ENCODE data around the gene SLC27A4. TPM values are rescaled to one million over a fixed set of nuclear protein-coding genes. Genes with fewer than 3 reads are reported as not detected.

Gene SLC27A4
- total RNA-seq, 4 donors from 2014 or later, result 52.0 to 78.1 (median 63.0) TPM

DNA sequence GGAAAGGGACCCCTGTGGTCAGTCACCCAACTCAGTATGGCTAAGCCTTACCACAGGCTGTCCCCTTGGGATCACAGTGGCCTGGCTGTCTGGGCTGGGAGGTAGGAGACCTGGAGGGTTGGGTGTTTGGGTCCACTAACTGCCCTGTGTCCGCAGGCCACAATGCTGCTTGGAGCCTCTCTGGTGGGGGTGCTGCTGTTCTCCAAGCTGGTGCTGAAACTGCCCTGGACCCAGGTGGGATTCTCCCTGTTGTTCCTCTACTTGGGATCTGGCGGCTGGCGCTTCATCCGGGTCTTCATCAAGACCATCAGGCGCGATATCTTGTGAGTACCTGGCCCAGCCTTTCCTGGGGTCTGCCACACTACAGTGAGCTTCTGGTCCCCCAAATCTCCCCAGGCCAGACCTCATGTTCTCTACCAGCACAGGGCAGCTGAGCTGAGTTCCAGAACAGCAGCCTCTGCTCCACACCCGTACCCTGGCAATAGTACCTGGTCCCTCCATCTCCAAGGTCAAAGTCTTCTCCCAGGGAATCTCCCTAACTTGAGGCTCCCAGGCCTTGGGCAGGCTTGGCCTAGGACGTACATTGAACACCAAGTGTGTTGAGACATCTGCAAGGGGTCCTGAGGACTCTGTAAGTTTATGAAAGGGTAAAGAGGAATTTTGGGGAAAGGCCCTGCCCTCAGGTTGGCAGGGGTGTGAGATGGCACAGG, 2.8 kb downstream of the SLC27A4 start:
- DNase-seq (ENCODE audit: low spot score in 2 of 2), result no peak
- Histone ChIP-seq H3K9me3 (no peaks in the 10 kb centered on the region), H3K4me3 (no peak overlapping the region)

DNA sequence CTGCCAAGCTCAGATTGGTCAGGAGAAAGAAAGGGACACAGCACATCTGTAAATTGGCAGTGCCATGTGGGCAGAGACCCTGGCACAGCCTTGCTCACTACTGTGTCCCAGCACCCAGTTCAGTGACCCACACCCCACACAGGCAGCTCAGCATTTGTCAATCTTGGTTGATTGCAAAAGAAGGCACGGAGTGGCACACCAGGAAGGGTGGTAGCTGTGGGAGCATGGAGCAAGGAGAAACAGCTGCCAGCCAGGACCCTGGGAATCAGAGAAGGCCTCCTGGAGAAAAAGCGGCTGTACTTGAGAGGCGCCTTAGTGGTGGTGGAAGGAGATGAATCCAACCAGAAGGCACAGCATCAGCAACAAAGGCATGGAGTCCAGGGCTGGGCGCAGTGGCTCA, 3.5 kb downstream of the SLC27A4 start:
- Histone ChIP-seq H3K4me1 (peaks cover 18% of the 10 kb centered on the region), H3K27me3 (no peaks in the 10 kb centered on the region), H3K27ac (no peak overlapping the region), H3K4me3 (no peak overlapping the region), H3K9me3 (no peaks in the 10 kb centered on the region), H3K36me3 (peaks cover 63% of the 10 kb centered on the region)
- WGBS, result 94% methylated on average over 4 of the region's 4 CpGs
- no peak for DNase-seq (ENCODE audit: low spot score in 2 of 2)
- TF ChIP-seq POLR2AphosphoS5 (IDR thresholded peaks at IDR 0.05) (no peak), POLR2A (IDR thresholded peaks at IDR 0.05) (no peak), EP300 (IDR thresholded peaks at IDR 0.05) (no peak)
- TF ChIP-seq, protein P1, sequence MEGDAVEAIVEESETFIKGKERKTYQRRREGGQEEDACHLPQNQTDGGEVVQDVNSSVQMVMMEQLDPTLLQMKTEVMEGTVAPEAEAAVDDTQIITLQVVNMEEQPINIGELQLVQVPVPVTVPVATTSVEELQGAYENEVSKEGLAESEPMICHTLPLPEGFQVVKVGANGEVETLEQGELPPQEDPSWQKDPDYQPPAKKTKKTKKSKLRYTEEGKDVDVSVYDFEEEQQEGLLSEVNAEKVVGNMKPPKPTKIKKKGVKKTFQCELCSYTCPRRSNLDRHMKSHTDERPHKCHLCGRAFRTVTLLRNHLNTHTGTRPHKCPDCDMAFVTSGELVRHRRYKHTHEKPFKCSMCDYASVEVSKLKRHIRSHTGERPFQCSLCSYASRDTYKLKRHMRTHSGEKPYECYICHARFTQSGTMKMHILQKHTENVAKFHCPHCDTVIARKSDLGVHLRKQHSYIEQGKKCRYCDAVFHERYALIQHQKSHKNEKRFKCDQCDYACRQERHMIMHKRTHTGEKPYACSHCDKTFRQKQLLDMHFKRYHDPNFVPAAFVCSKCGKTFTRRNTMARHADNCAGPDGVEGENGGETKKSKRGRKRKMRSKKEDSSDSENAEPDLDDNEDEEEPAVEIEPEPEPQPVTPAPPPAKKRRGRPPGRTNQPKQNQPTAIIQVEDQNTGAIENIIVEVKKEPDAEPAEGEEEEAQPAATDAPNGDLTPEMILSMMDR (IDR thresholded peaks at IDR 0.05), result no peak

More for the DNA sequence above, 2.8 kb downstream of the SLC27A4 start:
- Histone ChIP-seq H3K27me3 (no peaks in the 10 kb centered on the region), H3K27ac (no peak overlapping the region), H3K4me1 (peaks cover 18% of the 10 kb centered on the region), H3K36me3 (peaks cover 55% of the 10 kb centered on the region)
- TF ChIP-seq, protein P1 (IDR thresholded peaks at IDR 0.05), result no peak
- TF ChIP-seq EP300 (IDR thresholded peaks at IDR 0.05), result no peak
- TF ChIP-seq POLR2A (IDR thresholded peaks at IDR 0.05), result no peak
- TF ChIP-seq POLR2AphosphoS5 (IDR thresholded peaks at IDR 0.05), result no peak
- 94% methylated on average over 7 of the region's 8 CpGs for WGBS

DNA sequence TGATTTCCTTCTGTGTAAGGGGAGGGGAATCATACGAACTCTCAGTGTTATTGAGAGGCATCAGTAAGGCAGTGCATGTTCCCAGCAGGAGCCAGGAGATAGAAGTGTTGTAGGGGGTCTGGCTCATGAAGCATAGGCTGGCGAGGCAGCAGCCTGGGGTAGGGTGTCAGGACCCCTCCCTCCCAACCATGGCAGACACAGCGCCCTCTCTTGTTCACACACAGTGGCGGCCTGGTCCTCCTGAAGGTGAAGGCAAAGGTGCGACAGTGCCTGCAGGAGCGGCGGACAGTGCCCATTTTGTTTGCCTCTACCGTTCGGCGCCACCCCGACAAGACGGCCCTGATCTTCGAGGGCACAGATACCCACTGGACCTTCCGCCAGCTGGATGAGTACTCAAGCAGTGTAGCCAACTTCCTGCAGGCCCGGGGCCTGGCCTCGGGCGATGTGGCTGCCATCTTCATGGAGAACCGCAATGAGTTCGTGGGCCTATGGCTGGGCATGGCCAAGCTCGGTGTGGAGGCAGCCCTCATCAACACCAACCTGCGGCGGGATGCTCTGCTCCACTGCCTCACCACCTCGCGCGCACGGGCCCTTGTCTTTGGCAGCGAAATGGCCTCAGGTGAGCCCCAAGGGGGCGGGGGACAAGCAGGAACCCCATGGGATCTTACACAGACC, 4.7 kb downstream of the SLC27A4 start:
- DNase-seq (ENCODE audit: low spot score in 2 of 2), result no peak
- 88% methylated on average over 16 of the region's 28 CpGs for WGBS
- no peaks in the 10 kb centered on the region for H3K27me3 ChIP-seq
- no peak overlapping the region for H3K4me3 ChIP-seq
- H3K27ac ChIP-seq, result no peak overlapping the region
- H3K9me3 ChIP-seq, result no peaks in the 10 kb centered on the region
- peaks cover 75% of the 10 kb centered on the region for H3K36me3 ChIP-seq
- H3K4me1 ChIP-seq, result peaks cover 13% of the 10 kb centered on the region
- TF ChIP-seq POLR2AphosphoS5 (IDR thresholded peaks at IDR 0.05) (no peak), POLR2A (IDR thresholded peaks at IDR 0.05) (no peak), EP300 (IDR thresholded peaks at IDR 0.05) (no peak)
- TF ChIP-seq, protein P1 (IDR thresholded peaks at IDR 0.05), result no peak

DNA sequence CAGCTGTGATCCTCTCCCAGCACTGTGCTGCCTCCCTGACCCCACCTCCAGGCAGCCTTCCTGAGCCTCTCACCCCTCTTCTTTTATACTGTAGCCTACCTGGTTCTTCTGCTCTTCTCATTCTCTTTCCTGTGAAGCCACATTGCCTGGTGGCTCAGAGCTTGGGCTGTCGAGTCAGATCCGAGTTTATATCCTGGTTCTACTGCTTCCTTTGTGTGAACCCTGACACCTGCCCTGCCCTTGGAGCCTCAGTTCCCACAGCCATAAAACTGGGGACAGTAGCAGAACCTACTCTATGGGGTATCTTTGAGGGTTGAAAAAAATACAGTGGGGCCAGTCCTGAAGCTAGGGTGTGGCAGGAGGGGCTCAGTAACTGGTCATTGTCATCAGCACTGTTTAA, 8.8 kb downstream of the SLC27A4 start:
- Histone ChIP-seq H3K4me3 (no peak overlapping the region), H3K27ac (no peak overlapping the region), H3K9me3 (no peaks in the 10 kb centered on the region), H3K36me3 (peaks cover 84% of the 10 kb centered on the region), H3K4me1 (no peaks in the 10 kb centered on the region), H3K27me3 (no peaks in the 10 kb centered on the region)
- WGBS, result 80% methylated on average over 2 of the region's 2 CpGs
- TF ChIP-seq, protein P1 (IDR thresholded peaks at IDR 0.05), result no peak
- no peak for TF ChIP-seq POLR2AphosphoS5 (IDR thresholded peaks at IDR 0.05)
- TF ChIP-seq EP300 (IDR thresholded peaks at IDR 0.05), result no peak
- TF ChIP-seq POLR2A (IDR thresholded peaks at IDR 0.05), result no peak
- DNase-seq (ENCODE audit: low spot score in 2 of 2), result no peak

DNA sequence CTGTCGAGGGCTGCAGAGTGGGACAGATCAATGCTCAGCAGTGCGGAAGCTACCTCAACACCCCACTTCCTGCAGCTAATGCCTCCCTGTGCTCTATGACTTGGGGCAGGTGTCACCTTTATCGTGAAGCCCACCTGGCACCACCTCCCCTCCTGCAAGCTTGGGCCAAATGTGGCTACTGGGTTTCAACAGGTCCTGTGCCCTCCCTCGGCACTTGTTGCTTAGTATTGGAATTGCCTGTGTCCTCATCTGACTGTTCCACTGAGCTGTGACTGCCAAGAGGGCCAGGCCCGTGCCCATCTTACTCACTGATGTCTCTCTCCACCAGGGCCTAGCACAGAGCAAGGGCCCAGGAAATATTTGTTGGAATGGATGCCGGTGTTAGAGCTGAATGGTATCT, 9.4 kb downstream of the SLC27A4 start:
- Histone ChIP-seq H3K36me3 (peaks cover 78% of the 10 kb centered on the region), H3K27ac (no peak overlapping the region), H3K9me3 (no peaks in the 10 kb centered on the region), H3K27me3 (no peaks in the 10 kb centered on the region), H3K4me3 (no peak overlapping the region), H3K4me1 (no peaks in the 10 kb centered on the region)
- 100% methylated on average over 1 of the region's 6 CpGs for WGBS
- no peak for DNase-seq (ENCODE audit: low spot score in 2 of 2)
- no peak for TF ChIP-seq POLR2AphosphoS5 (IDR thresholded peaks at IDR 0.05)
- TF ChIP-seq, protein P1 (IDR thresholded peaks at IDR 0.05), result no peak
- TF ChIP-seq POLR2A (IDR thresholded peaks at IDR 0.05), result no peak
- TF ChIP-seq EP300 (IDR thresholded peaks at IDR 0.05), result no peak
